Stimulated activated CD4-positive, alpha-beta T cell treated with anti-CD3 and anti-CD28 coated beads, Interleukin-15, amount 100 ng/mL, for 1 hour (primary cell): ENCODE data around the gene CDYL.

Experiments
- DNase-seq, 2 donors: peaks; one replicate each; pipeline ENCODE4 v3.0.0-alpha.2; 2020; ENCODE audit warnings: low read depth in 1 of 2, low spot score in 1 of 2

Gene CDYL

DNA sequence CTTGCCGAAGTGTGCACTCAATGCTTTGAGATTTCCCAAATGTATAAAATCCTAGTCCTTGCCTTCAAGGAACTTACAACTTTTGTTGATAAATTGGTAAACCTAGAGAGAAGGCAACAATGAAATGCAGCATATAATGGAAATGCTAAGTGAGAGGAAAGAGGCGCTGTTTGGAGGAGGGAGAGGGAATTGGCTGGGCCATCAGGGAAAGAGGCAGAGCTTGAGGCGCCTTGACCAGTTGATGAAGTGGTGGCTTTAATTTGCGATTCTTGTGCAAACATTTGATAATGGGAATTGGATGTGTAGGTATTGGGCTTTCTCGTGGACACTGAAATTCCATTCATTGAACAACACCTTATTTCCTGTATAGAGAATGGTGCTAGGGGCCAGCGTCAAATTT is 1.9 kb upstream of the CDYL start:
- no peak for DNase-seq

DNA sequence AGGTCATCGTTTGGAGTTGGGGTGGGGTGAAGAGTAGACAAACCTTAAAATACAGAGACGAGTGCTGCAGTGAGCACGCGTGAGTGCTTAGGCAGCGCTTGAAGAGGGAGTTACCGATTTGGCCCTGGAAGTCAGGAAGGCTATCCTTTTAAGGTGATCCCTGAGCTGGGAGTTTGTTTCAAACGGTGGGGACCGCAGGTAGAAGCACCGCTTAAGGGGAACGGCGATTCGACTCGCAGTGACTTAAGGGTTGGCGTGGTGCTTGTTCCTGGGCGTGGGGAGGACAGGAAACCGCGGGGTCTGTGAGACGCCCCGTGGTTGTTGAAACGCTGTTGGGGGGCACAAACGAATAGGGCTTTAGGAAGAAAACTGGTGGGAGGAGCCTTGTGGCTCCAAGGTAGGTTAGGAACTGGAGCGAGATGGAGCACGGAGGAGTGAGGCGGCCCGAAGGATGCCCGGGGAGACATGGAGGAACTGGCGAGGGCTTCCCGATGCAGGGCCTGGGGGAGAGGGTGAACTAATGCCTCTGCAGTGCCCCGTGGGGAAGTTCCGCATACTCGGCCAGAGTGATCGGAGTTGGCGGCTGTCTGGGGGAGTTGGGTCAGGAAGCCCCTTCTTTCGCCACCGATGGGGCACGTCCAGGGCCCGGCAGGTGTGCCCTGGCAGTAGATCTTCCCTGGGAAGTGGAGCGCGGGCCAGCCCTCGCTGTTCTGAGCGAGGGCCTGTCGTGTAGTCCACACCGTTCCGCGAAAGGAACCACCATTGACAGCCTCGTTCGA is 1.3 kb upstream of the CDYL start:
- DNase-seq = peak in 1 of 2 donors; percentile 7

DNA sequence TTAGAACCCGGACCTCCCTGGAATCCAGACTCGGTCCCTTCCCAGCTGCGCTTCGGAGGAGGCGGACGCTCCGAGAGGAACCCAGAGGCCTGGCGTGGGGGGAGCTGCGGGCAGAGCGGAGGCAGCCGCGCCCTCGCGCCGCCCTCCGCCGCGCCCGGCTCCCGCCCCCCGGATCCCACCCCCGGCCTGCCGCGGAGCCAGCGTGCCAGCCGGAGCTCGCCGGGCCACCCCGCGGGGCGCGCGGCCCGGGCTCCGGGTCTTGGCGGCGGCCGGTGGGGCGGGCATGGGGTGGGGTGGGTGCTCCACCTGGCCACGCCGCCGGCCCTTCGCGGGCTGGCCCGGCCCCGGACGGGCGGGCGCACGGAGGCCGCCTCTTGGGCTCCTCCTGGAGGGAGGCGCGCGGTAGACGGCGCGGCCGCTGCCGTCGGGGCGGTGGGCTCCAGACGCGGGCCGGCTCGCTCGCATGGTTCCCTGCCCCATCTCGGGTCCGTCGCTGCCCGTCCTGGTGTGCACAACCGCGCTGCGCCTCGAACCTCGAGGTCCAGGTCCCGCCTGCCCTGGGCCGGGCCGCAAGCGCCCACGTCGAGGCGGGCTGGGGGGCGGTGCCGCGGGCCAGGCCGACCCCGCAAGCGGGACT is 592 bp upstream of the CDYL start:
- DNase-seq = peak; percentile 40 to 62

DNA sequence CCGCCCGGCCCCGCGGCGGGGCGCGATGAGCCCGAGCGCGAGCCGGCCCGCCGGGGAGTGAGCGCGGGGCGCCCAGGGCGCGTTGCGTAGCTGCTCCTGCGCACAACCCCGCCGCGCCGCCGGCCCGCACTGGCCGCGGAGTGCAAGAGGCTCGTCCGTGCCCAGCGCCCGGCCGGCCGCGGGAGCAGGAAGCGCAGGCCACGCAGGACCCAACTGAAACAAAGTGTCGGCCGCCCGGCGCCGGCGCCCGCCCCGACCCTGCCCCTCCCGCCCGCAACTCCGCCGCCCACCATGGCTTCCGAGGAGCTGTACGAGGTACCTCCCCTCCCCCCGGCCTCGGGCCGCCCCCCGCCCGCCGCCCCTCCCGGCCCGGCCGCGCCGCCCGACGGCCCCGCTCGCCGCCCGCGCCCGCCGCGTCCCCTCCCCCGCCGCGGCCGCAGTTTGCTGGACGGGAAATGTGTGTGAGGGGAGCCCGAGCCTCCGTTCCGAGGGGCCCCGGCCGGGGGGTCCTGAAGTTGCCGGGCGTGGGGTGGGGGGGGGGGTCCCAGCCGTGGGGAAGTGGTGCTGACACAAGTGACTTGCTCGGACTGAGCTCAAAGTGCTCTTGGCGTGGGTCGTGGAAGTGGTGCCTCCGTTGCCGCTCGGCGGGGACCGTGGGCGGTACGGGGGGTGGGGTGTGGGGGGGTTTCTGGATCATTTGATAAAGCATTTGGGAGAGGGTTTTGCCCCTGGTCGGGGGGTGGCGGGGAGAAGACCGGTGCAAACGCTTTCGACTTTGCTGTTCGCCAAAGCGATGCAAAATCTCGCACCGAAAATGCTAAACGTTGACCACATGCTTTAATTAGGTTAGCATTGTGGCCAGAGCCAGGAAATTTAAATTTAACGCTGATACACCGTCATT is 539 bp downstream of the CDYL start:
- DNase-seq = peak in 1 of 2 donors; percentile 26

DNA sequence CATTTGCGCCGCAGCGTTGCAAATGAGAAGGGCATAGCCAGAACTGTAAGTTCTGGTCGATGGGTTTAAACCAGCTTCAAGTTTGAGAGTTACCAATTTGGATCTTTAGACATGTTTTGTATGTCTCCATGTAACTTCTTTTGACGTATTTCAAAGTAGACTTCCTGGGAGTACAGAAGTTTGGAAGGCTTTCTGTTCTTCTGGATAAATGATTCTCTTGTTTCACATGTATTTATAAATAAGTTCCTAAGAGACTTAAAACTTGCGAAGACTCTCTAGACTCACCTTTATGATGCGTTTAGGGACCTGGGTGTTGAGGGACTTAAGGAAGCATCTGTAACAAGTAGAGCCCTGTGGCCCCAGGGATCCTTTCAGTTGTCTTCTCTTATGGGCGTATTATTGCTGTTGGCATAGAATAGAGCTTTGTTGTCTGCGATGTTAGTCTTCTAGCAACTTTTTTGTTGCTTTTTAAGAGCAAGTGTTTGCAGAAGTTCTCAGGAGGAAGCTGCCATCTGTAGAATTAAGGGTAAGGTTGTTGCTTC is 1.3 kb downstream of the CDYL start:
- DNase-seq = no peak

DNA sequence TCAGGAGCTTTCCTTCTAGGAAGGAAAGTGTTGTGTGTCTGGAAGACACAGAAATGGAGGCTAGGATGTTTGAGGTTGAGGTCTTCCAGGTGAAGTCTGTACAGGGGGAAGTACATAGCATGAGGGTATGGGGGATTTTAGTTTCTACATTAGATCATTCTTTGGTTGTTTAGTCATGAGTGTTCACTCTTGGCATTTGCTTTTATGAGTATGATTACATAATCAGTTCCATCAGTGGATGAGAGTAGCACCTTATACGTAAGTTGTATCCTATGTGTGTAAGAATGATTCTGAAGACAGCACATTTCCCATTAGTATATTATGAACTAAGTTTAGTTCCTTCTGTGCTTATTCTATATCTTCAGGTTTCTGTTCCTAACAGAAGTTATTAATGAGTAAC is 1.9 kb downstream of the CDYL start:
- no peak for DNase-seq

DNA sequence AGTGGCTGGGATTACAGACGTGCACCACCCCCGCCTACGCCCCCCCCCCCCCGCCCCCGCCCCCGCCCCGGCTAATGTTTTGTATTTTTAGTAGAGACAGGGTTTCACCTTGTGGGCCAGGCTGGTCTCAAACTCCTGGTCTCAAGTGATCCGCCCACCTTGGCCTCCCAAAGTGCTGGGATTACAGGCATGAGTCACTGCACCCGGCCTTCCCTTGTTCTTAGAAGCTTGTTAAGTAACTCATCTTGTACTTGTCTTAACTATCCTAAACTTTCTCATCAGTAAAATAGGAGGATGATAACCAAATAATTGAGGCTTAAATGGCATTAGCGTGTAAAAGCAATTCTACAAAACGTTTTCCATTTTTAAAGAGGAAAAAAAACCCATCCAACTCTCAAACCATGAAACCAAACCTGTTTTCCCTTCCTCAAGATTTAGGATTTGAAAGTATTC is 4.2 kb downstream of the CDYL start:
- no peak for DNase-seq

DNA sequence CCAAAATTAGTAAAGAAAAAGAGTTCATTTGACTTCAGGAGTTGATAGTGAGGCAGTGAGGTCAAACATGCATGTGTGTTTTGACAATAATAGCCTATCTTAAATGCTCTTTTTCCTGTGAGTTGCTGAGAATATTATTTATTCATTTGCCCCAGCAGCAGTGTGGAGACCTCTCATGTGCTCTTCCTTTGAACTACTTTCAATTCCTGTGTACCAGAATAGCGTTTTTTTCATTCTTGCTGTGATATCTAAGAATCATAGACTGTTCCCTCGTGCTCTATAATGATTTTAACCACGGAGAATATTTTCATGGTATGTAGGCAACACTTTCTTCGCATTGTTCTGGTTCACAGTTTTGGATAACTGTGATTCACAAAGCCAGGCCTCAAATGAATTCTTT is 5.2 kb downstream of the CDYL start:
- no peak for DNase-seq

DNA sequence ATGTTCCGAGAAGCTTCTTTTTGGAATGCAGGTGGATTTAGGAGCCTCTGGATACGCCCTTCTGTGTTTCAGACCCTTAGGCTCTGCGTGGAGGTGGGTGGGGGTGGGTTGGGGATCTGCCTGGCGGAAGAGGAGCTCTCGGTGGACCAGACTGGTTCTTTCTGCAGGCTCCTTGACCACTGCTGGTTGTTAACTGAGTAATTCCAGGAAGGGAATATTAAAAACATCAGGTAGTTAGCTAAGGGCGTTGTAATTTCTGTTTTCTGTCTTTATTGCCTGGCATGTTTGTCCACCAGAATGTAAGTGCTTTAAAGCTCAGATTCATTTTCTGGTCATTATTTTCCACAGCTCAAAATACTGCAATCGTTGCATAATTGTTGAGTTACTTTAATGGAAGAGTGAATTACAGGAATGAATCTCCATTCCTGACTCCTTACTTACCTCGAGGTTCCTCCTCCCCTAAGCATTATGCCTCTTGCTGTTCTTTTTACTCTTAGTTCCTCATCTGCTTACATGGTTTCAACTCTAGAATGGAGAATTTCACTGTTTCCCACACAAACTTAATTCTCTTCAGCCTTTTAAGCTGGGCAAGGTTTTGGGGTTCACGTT is 5.9 kb downstream of the CDYL start:
- DNase-seq = no peak

DNA sequence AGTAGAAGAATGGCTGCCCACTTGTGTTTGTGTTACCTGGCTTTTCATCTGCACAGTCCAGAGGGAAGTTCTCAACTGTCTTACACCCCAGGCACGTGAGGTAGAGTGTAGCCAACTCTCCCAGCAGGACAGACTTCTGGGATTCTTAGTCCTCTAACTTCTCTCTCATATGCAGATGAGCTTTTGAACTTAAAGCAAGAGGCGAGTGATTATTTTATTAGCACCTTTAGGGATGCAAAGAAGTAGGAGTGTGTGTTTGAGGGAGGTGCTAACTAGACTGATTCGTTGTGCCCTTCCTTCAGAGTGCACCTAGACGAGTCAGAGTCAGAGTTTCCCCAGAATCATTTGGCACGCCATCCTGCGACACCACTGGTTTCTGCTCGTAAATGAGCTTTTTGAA is 10.8 kb downstream of the CDYL start:
- DNase-seq = no peak

DNA sequence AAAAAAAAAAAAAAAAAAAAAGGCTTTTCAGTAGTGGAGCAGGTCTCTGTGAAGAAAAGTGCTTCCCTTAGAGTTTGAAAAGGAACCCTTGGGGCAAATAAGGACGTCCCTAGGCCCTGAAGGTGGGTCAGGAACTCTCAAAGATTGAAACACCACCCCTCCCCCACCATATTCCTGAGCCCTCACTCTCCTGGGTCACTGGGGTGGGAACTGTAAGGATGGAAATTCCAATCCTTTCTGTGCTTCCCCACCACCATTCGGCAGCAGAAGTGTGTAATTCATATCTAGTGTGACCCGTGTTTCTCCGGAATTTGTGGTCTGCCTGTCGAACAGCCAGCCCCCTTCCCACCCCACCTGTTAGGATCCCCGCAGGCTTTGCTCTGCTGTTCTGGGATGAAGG is 12.3 kb downstream of the CDYL start:
- DNase-seq = no peak

DNA sequence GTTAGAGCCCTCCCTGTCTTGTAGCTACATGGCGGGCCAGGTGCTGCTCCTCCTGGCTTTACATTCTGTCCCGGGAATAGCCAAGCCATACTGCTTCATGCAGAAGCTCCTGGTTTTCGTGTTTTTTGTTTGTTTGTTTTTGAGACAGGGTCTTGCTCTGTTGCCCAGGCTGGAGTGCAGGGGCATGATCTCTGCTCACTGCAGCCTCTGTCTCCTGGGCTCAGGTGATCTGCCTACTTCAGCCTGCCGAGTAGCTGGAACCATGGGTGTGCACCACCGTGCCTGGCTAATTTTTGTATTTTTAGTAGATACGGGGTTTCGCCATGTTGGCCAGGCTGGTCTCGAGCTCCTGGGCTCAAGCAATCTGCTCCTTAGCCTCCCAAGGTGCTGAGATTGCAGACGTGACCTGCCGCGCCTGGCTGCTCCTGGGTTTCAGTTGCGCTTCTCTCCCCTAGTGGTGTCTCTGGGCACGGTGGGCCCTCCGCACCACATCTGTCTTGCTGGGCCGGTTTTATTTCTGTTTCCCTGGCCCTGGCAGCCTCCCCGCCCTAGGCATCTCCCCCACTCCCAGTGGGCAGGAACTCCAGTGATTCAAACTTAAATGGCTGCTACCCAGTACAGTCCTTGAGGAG is 12.9 kb downstream of the CDYL start:
- DNase-seq = no peak

DNA sequence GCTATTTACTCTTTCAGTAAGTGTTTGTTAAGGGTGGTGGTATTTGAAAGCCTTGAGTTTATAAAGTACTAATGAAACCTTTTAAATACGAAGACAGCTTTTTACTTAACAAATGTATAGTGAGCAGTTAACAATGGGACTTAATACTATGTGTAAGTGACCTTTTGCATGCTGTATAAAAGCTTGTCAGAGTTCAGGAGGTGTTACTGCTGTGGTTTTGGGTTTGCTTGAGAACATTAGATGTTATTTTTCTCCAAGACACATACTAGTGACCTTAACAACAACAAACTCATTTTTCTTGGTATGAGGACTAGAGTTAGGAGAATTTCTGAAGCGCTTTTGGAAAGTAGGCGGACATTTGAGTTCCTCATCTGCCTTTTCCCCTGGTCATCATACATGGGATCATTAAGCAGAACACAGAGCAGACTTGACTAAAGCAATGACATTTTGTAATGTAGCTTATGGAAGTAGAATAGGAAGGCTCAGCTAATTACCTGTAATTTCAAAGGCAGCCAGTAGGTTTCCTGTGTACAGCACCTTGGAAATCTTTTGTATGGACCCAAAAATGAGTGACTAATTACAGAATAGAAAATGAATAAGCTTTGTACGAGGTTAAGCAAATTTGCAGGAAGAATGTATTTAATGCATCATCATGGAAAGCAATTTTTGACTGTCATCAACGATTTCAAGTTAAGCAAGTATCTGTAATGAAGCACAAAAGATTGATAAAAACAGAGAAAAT is 14.1 kb downstream of the CDYL start:
- DNase-seq = no peak

DNA sequence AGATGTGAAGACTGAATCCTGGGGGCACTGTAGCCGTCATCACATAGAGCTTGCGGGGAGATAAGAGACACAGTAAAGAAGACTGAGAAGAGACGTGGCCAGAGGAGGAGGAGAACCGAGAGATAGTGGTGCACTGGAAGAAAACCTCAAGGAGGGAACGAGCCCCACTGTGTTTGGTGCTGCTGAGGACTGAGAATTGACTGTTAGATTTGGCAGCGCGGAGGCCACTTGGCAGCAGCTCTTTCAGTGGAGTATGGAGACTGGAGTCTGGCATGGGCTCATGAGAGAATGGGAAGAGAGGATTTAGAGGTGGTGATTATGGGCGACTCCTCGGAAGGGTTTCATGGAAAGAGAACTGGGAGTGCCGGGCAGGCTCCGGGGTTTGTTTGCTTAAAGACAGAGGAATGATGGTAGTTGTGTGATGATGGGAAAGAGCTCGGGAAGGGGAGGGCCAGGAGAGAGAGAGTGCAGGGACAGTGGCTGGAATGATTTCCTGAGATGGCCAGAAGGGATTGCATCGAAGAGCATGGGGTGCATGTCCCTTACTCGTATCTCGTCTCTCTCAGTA is 18.0 kb downstream of the CDYL start:
- no peak for DNase-seq

DNA sequence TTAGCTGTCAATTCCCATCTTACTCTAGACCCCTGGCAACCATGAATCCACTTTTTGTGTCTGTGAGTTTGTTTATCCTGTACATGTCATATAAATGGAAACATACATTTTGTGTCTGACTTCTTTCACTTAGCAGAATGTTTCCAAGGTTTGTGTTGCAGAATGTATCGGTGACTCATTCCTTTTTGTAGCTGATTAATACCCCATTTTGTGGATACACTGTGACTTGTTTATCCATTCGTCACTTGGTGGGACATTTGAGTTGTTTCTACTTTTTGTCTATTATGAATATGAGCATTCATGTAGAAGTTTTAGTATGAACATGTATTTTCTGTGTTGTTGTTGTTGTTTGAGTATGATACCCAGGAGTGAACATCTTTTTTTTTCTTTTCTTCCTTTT is 21.4 kb downstream of the CDYL start:
- no peak for DNase-seq

DNA sequence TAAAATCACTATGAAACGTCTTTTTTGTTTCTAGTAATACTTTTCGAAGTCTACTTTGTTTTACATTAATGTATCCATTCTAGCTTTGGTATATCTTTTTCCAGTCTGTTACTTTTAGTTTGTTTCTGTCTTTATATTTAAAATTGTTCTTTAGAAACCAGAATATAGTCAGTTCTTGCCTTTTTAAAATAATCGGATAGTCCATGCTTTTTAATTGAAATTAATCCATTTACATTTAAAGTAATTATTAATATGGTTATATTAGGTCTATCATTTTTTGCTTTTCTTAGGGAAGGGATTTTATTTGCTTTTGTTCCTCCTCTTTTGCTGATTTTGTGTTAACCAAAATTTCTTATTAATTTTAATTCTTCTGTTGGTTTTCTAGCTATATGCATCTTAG is 23.7 kb downstream of the CDYL start:
- no peak for DNase-seq

DNA sequence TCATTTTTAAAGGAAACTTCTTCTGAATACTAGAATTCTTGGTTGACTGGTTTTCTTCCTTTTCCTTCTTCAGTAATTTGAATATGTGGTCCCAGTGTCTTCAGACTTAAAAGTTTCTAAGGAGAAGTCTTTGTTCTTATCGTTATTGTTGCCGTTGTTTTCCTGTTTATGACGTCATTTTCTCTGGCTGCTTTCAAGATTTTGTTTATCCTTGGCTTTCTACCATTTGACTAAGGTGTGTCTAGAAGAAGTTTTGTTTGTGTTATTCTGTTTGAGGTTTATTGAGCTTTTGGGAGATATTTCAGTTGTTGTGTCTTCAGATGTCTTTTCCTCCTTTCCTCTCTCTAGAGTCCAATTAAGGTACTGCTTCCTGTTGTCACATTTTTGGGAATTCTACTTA is 24.5 kb downstream of the CDYL start:
- no peak for DNase-seq

DNA sequence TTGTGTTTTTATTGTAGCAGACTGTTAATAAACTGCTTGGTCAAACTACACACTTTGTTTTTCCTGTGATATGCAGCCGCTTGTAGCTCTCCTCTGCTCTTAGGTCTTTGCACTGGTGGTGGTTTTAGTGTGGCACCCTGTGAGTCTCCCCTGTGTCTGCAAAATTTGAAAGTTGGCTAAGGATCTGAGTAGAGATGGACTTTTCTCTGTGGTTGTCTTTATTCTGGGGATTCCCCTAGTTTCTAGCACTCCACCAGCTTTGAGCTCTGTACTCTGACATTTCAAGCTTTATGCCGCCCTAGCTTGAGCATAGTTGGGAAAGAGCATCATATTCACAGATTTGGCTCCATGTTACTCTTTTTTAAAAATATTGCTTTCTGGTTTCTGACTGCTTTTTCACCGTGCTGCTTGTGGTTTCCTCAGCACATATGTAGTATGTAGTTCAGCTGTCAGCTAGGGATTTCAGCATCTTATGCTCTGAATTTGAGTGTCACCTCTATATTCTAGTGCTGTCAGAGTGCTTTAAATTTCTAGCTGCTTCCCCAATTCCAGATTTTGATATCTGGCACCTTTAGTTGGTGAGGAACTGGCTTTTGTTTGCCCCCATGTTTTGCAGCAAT is 25.4 kb downstream of the CDYL start:
- DNase-seq = no peak

DNA sequence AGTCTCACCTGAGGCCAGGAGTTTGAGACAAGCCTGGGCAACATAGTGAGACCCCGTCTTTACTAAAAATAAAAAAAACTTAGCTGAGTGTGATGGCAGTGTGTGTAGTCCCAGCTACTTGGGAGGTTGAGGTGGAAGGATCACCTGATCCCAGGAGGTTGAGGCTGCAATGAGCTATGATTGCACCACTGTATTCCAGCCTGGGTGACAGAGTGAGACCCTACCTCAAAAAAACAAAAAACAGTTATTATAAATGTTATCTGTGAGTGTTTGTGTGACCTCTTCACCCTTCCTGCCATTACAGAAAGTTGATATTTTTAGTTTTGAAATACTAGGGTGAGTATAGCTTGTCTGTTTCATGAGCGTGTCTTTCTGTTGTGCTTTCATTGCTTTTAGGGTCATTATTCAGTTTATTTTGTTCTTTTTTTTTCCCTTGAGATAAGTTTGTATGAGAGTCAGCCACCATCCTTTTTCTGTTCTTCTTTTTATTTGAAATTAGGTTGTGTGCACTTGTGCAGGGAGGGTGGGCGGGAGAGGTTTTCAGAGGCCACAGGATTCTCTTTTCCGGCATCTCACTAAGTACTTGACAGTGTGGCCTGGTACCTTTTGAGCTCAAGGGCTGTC is 26.2 kb downstream of the CDYL start:
- no peak for DNase-seq
